Measurements from ENCODE around the gene COL23A1. TPM values are rescaled to one million over a fixed set of nuclear protein-coding genes. Genes with fewer than 3 reads are reported as not detected.

Gene COL23A1
- total RNA-seq, 1 donor from 2014 or later, result 0.12 TPM

GRCh38 chr5:178351221-178352034 is 238.8 kb downstream of the COL23A1 start:
- Mint-ChIP-seq H3K4me3 (ENCODE audit: unreplicated experiment) (no peak overlapping the region), H3K9me3 (ENCODE audit: low read depth) (no peaks in the 10 kb centered on the region), H3K27ac (ENCODE audit: unreplicated experiment) (no peak overlapping the region), H3K27me3 (ENCODE audit: low read depth) (peaks cover 42% of the 10 kb centered on the region), H3K36me3 (ENCODE audit: low read depth) (no peaks in the 10 kb centered on the region), H3K4me1 (ENCODE audit: low read depth) (peaks cover 7% of the 10 kb centered on the region)
- peak; percentile 56 for DNase-seq (ENCODE audit: low spot score)
- TF ChIP-seq, protein P1, sequence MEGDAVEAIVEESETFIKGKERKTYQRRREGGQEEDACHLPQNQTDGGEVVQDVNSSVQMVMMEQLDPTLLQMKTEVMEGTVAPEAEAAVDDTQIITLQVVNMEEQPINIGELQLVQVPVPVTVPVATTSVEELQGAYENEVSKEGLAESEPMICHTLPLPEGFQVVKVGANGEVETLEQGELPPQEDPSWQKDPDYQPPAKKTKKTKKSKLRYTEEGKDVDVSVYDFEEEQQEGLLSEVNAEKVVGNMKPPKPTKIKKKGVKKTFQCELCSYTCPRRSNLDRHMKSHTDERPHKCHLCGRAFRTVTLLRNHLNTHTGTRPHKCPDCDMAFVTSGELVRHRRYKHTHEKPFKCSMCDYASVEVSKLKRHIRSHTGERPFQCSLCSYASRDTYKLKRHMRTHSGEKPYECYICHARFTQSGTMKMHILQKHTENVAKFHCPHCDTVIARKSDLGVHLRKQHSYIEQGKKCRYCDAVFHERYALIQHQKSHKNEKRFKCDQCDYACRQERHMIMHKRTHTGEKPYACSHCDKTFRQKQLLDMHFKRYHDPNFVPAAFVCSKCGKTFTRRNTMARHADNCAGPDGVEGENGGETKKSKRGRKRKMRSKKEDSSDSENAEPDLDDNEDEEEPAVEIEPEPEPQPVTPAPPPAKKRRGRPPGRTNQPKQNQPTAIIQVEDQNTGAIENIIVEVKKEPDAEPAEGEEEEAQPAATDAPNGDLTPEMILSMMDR (IDR thresholded peaks at IDR 0.05), result no peak

- Mint-ChIP-seq H3K27ac (ENCODE audit: unreplicated experiment) (no peak overlapping the region), H3K4me1 (ENCODE audit: low read depth) (no peaks in the 10 kb centered on the region), H3K27me3 (ENCODE audit: low read depth) (peaks cover 41% of the 10 kb centered on the region), H3K4me3 (ENCODE audit: unreplicated experiment) (no peak overlapping the region), H3K9me3 (ENCODE audit: low read depth) (no peaks in the 10 kb centered on the region), H3K36me3 (ENCODE audit: low read depth) (no peaks in the 10 kb centered on the region)
- DNase-seq (ENCODE audit: low spot score), result peak; percentile 89
- TF ChIP-seq, protein P1 (IDR thresholded peaks at IDR 0.05), result no peak
Observed at GRCh38 chr5:178350361-178351220, 239.6 kb downstream of the COL23A1 start.

GRCh38 chr5:178349625-178350353 is 240.4 kb downstream of the COL23A1 start:
- peaks cover 41% of the 10 kb centered on the region for H3K27me3 Mint-ChIP-seq (ENCODE audit: low read depth)
- TF ChIP-seq, protein P1 (IDR thresholded peaks at IDR 0.05), result no peak
- H3K4me1 Mint-ChIP-seq (ENCODE audit: low read depth), result no peaks in the 10 kb centered on the region
- H3K36me3 Mint-ChIP-seq (ENCODE audit: low read depth), result no peaks in the 10 kb centered on the region
- H3K4me3 Mint-ChIP-seq (ENCODE audit: unreplicated experiment), result no peak overlapping the region
- H3K9me3 Mint-ChIP-seq (ENCODE audit: low read depth), result no peaks in the 10 kb centered on the region
- DNase-seq (ENCODE audit: low spot score), result peak; percentile 57
- H3K27ac Mint-ChIP-seq (ENCODE audit: unreplicated experiment), result no peak overlapping the region

DNA sequence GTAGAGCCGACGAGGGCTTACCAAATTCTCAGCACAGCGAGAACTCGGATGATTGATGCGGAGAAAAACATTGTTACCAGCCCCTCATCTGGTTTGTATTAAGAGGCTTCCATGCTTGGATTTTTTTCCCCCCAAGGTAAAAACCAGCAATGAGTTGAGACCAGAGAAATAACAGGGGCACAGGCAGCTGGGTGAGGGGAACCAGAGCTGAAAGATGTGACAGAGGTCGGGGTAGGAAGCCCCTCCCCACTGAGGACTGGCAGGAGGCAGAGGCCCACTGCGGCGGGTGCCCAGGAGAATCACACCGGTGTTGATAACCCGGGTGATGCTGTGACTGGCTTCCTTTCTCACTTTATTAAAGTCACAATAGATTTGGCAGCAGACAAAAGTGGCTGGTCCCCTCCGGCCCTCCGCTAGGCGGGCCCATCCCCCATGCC is 241.1 kb downstream of the COL23A1 start:
- DNase-seq (ENCODE audit: low spot score), result peak; percentile 56
- TF ChIP-seq, protein P1 (IDR thresholded peaks at IDR 0.05), result no peak
- H3K4me3 Mint-ChIP-seq (ENCODE audit: unreplicated experiment), result no peak overlapping the region
- peaks cover 38% of the 10 kb centered on the region for H3K27me3 Mint-ChIP-seq (ENCODE audit: low read depth)
- no peaks in the 10 kb centered on the region for H3K4me1 Mint-ChIP-seq (ENCODE audit: low read depth)
- H3K9me3 Mint-ChIP-seq (ENCODE audit: low read depth), result no peaks in the 10 kb centered on the region
- H3K27ac Mint-ChIP-seq (ENCODE audit: unreplicated experiment), result no peak overlapping the region
- H3K36me3 Mint-ChIP-seq (ENCODE audit: low read depth), result no peaks in the 10 kb centered on the region

Measured in chondrocyte (in vitro differentiated cells).